SKM-1 treated with dmso at 0.1 percent for 144 hours (cell line): ENCODE data around the gene SSR3.
"Not testable (repeated sequence)": the region's sequence is repeated elsewhere in the genome, so short reads cannot be mapped to it uniquely, and the experiment has no call there.

Experiments used
- DNase-seq: peaks from one replicate; lab custom pipeline; 2025; ENCODE audit not compliant: unreplicated experiment; lab: John Stamatoyannopoulos, UW

Gene SSR3

GRCh38 chr3:156554842-156555687, at the start of gene SSR3:
Gene SSR3, minus strand, starts transcription at chr3:156555117. Its CDS starts 28 bp downstream, at chr3:156555089.
- DNase-seq, result peak; percentile 97

DNA sequence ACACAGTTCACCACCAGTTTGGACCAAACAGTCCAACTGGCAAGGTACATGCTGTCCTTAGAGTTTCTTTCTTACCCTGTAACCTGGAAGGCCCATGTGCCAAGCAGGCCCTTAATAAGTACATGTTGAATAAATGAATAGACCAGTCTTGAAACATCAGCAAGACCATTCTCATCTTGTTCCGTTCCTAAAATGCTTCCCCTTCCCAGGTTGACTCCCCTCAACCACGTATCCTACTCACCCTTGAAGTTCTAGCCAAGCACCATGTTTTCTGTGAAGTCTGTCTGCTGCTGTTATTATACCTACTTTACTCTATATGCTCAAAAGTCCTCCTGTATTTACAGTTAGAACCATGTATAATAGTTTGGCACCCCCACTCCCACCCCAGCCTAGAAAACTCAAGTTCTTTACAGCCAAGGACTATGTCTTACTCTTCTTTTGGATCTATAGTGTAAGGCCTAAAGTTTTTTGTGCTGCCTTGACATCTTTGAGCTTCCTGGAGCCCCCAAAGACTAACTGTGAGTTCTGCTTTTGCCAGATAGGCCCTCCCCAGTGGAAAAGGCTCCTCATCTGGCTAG, 49.2 kb upstream of the SSR3 start:
- DNase-seq, result no peak

GRCh38 chr3:156603379-156604017, 48.6 kb upstream of the SSR3 start:
- no peak for DNase-seq

DNA sequence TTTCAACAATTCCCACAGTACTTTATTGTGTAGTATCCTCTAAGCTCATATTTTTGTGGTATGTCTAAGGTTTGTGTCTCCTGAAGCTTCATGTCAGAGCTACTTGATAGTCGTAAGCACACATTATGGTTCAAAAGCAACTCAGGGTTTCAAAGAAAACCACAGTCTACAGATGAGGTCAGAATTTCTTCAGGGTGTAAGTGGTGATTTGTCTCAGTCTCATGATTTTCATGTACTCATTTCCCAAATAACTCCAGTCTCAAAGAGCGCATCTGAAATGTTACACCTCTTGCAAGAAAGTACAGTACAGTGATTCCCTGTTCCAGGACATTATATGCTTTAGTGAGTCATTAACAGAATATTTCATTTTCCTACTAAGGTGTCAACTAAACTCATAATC, 47.5 kb upstream of the SSR3 start:
- DNase-seq, result no peak

GRCh38 chr3:156601497-156601896, 46.6 kb upstream of the SSR3 start:
- DNase-seq, result no peak

GRCh38 chr3:156600834-156601233, 45.9 kb upstream of the SSR3 start:
- no peak for DNase-seq

DNA sequence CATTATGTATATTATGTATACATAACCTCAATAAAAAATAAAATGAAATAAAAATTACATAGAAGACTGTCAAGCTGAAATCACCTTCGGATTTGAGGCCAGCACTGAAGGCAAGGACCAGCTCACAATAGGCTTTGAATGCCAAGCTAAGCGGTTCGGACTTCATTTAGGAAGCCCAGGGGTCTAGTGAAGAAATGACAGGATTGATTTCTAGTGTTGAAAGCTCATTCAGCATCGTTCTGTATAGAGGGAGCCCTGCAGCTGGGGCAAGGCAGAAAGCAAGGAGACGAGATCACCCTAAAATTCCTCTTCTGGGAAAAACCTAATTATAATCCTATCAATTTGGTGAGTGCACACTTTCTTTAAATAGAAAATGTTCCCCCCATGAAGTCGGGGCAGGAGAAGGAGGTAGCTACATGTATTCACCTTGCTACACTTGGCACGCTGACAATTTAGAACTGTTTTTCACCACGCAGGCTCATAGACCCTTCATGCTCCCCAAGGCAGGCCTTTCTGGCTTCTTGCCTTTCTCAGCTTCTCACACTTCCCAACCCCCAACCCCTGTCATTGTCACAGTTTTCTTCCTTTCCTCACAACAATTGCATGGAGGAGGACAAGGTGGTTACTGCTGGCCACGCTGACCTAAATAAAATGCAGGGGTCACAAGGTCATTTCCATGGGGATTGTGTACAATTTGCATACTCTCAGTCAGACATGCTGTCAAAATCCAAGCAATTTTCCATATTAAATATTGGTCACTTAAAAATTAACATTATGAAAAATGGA, 44.4 kb upstream of the SSR3 start:
- no peak for DNase-seq

DNA sequence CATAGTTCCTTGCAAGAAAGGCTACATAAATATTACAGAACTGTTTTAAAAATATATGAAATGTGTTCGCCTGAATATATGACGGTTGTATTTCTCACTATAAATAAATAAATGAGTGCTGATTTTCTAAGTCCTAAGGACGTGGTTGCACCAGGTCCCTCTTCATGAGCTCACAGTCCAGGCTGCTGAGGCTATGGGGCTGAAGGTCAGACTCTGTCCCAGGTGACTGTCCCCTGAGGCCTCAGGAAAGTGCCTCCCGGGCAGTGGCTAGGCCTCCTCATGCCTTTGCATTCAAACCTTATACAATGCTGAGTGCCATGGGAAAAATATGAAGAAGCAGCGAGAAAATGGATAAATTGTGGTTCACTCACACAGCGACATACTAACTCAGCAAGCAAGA, 43.5 kb upstream of the SSR3 start:
- DNase-seq, result no peak

- DNase-seq, result no peak
Measured at GRCh38 chr3:156594219-156594683, 39.3 kb upstream of the SSR3 start.

- no peak for DNase-seq
Measured at GRCh38 chr3:156593814-156594213, 38.9 kb upstream of the SSR3 start.

DNA sequence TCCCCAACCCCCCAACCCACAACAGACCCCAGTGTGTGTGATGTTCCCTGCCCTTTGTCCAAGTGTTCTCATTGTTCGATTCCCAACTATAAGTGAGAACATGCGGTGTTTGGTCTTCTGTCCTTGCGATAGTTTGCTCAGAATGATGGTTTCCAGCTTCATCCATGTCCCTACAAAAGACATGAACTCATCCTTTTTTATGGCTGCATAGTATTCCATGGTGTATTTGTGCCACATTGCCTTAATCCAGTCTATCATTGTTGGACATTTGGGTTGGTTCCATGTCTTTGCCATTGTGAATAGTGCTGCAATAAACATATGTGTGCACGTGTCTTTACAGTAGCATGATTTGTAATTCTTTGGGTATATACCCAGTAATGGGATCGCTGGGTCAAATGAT, 34.9 kb upstream of the SSR3 start:
- not testable (repeated sequence) for DNase-seq

GRCh38 chr3:156587760-156588069, 32.8 kb upstream of the SSR3 start:
- DNase-seq, result no peak

DNA sequence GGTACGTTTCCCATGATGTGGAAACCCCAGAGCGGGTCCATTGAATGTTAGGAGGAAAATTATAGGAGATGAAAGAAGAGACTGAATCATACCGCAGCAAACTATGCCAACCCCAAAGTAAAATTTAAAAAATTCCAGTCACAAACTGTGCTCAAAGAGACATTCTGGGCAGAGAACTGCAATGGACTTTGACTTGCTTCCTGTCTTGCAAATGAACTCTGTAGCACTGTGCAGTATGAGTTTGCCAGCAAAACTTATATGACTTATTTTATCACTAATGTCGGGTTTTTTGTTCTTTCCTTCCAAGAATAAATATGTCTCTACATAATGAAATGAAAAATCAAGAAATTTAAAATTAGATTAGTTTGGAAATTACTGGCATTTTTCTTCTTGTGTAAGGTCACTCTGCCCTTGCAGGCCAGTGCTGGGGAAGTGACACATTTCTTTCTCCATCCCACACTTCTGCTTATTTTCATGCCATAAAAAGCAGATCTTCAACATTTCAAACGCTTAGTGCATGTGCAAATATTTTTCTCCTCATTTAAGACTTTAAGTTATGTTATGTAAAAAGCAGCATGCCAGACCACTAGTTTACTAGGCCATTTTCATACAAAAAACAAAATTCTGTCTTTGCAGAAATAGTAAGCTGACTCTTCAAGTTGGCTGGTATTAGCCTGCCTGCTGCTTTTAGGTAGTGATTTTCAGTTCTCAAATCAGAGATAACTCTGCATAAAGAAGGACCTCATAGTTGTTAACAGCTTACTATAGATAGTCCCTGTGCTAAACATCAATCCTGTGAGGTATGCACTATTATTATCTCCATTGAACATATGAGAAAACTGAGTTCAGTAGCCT, 32.2 kb upstream of the SSR3 start:
- peak; percentile 82 for DNase-seq

DNA sequence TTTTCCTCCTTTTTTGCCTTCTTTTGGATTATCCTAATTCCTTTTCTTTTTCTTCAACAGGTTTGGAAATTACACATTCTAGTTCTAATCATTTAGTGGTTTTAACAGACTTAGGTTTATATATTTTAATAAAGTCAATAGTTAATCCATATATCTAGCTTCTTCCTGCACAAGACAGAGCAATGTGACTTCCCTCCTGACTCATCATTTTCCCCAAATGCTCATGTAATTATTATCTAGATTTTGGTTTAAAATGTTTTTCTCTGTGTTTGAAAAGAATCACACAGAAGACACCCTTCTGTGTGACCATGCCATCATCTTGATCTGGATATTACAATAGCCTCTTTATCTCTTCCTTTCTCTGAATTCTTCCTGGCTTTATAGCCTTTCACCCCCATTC, 28.6 kb upstream of the SSR3 start:
- DNase-seq, result no peak

DNA sequence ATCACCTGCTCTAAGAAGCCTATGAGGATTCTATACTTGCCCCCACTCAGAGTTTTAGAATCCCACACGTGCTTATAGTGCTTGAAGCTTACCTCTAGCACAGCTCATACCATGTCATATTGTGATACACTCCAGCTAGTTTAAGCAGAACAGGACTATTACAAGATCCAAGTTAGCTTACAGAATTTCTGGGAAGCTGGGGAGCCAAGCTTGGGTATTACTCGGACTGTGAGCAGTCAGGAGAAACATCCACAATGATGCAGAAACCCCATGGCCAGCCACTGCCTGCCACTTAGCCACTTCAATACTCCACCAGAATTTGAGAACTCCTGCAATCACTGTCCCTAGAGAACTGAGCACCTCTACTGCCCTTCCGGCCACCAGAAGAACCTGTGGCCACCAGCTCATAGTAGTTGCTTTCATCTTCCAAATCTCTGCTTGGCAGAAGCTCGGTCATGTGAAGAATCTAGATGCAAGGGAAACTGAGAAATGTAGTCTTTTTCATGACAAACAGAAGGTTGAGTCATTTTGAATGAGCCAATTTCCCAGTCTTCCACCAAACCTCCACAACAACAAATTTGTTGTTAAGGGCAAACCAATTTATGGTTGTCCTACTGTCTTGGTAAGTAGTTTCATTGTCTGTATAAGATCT, 27.7 kb upstream of the SSR3 start:
- DNase-seq, result no peak

- DNase-seq, result no peak
Measured at GRCh38 chr3:156581954-156582353, 27.0 kb upstream of the SSR3 start.

- DNase-seq, result no peak
Measured at GRCh38 chr3:156581033-156581432, 26.1 kb upstream of the SSR3 start.

GRCh38 chr3:156579427-156579851, 24.5 kb upstream of the SSR3 start:
- DNase-seq, result peak; percentile 83

DNA sequence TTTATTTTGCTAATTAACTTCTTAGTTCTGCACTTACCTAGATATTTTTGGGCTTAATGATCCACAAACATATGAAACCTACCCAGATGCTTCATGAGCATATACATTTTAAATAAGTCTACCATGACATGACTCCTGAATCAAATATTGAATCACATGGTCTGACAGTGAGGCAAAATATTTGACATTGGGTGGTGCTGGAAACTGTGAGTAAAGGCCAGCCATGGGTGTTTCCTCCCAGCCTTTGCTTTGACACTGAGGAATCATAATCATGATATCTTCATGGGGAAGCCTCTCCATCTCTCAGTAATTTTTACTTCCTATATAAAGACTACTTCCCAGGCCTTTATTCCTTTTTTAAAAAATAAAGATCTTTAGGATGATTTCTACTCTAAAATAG, 22.8 kb upstream of the SSR3 start:
- DNase-seq, result no peak
